H1 (cell line): ENCODE measurements around the gene SNRNP70. TPM values are rescaled to one million over a fixed set of nuclear protein-coding genes. Genes with fewer than 3 reads are reported as not detected.

Experiments
- CTCF ChIA-PET: fragments of 300-600 bp; sonication (Branson Sonifier 250); formaldehyde crosslinking; loops from one replicate; lab custom pipeline; 2021; ENCODE audit not compliant: partially characterized antibody; lab: Charles Lee
- POLR2A ChIA-PET: fragments of 300-600 bp; sonication (Branson Sonifier 250); formaldehyde crosslinking; loops from one replicate; lab custom pipeline; 2021; ENCODE audit warnings: inconsistent platforms; ENCODE audit not compliant: partially characterized antibody; lab: Charles Lee
- DNase-seq, 2 experiments: peaks; one replicate each; pipeline versions ENCODE4 v3.0.0 to v3.0.0-alpha.2; 2010 to 2022; ENCODE audit warnings: low spot score in 2 of 2, low read depth in 1 of 2, mixed read lengths in 1 of 2
- FAIRE-seq: peaks from 2 replicates; lab custom pipeline; 2011; peaks lifted over from hg19 to GRCh38; lab: Jason Lieb, UNC
- H2AFZ ChIP-seq: 2 replicates; pipeline ENCODE4 v1.8.1; 2012; ENCODE audit warnings: low read length, inconsistent platforms
- H2AK5ac ChIP-seq: 2 replicates; pipeline ENCODE4 v1.6.1; 2013; ENCODE audit warnings: low read depth, low read length
- H2BK120ac ChIP-seq: replicated peaks from 2 replicates; pipeline ENCODE3; 2013; ENCODE audit warnings: low read depth, low read length, inconsistent platforms
- H2BK12ac ChIP-seq: 2 replicates; pipeline ENCODE4 v1.6.1; 2013; ENCODE audit warnings: low read depth, low read length
- H2BK15ac ChIP-seq: 2 replicates; pipeline ENCODE4 v1.6.1; 2013; ENCODE audit warnings: low read length
- H2BK20ac ChIP-seq: 2 replicates; pipeline ENCODE4 v1.6.1; 2013; ENCODE audit warnings: low read length
- H2BK5ac ChIP-seq: 2 replicates; pipeline ENCODE4 v1.6.1; 2013; ENCODE audit warnings: low read depth, low read length
- H3K14ac ChIP-seq: 2 replicates; pipeline ENCODE4 v1.6.1; 2013; ENCODE audit warnings: inconsistent platforms; ENCODE audit not compliant: insufficient read length
- H3K18ac ChIP-seq: 2 replicates; pipeline ENCODE4 v1.6.1; 2013; ENCODE audit warnings: low read length; ENCODE audit errors: extremely low read depth
- H3K23ac ChIP-seq: 2 replicates; pipeline ENCODE4 v1.6.1; 2013; ENCODE audit warnings: inconsistent platforms; ENCODE audit not compliant: insufficient read length
- H3K23me2 ChIP-seq: 2 replicates; pipeline ENCODE4 v1.6.1; 2013; ENCODE audit warnings: low read depth, low read length
- H3K27ac ChIP-seq: 2 replicates; pipeline ENCODE4 v1.6.1; 2011; ENCODE audit warnings: low read depth, low read length, inconsistent platforms
- H3K27me3 ChIP-seq, 4 experiments: replicated peaks in 1 of 4; 1 replicate in 1 of 4; 2 replicates in 3 of 4; pipeline versions ENCODE4 v1.6.1 to v1.8.1; 2011 to 2013; ENCODE audit warnings: low read length in 3 of 4, mild to moderate bottlenecking in 3 of 4, inconsistent platforms in 2 of 4, mixed read lengths in 2 of 4, moderate library complexity in 1 of 4; ENCODE audit not compliant: control insufficient read depth in 3 of 4, insufficient read depth in 3 of 4; ENCODE audit errors: extremely low read depth in 1 of 4
- H3K36me3 ChIP-seq, 4 experiments: 2 replicates each; pipeline versions ENCODE4 v1.6.1 to v1.8.1; 2011 to 2013; ENCODE audit warnings: mild to moderate bottlenecking in 4 of 4, low read length in 3 of 4, moderate library complexity in 2 of 4, control low read depth in 1 of 4, inconsistent platforms in 1 of 4; ENCODE audit not compliant: insufficient read depth in 4 of 4, control insufficient read depth in 2 of 4
- H3K4ac ChIP-seq: replicated peaks from 2 replicates; pipeline ENCODE3; 2013; ENCODE audit warnings: low read length, low read depth, mixed read lengths, inconsistent platforms; ENCODE audit not compliant: insufficient read length
- H3K4me1 ChIP-seq, 4 experiments: replicated peaks in 1 of 4; 1 replicate in 1 of 4; 2 replicates in 3 of 4; pipeline versions ENCODE4 v1.6.1 to v1.8.1; 2011 to 2013; ENCODE audit warnings: low read length in 3 of 4, inconsistent platforms in 2 of 4, mixed read lengths in 1 of 4; ENCODE audit not compliant: insufficient read depth in 4 of 4, control insufficient read depth in 3 of 4
- H3K4me2 ChIP-seq, 2 experiments: 2 replicates each; pipeline versions ENCODE4 v1.6.1 to v1.8.1; 2011 to 2013; ENCODE audit warnings: low read depth in 2 of 2, low read length in 2 of 2, control low read depth in 1 of 2, inconsistent platforms in 1 of 2, mild to moderate bottlenecking in 1 of 2; ENCODE audit not compliant: insufficient read depth in 1 of 2
- H3K4me3 ChIP-seq, 4 experiments: fragments of 200-600, 300-600 bp in 1 of 4; sonication (generic), shearing (Covaris generic), sonication (Bioruptor Twin) in 1 of 4; 2 replicates each; pipeline versions ENCODE4 v1.5.1 to v1.8.1; 2011 to 2016; ENCODE audit warnings: low read length in 4 of 4, low read depth in 3 of 4, control low read depth in 2 of 4, inconsistent platforms in 2 of 4, mild to moderate bottlenecking in 2 of 4, mixed read lengths in 1 of 4, moderate library complexity in 1 of 4; ENCODE audit not compliant: insufficient read depth in 2 of 4; ENCODE audit errors: extremely low read depth in 1 of 4
- H3K56ac ChIP-seq: replicated peaks from 2 replicates; pipeline ENCODE3; 2013; ENCODE audit warnings: low read depth, mild to moderate bottlenecking, mixed read lengths, low read length, inconsistent platforms; ENCODE audit not compliant: insufficient read length
- H3K79me1 ChIP-seq: 2 replicates; pipeline ENCODE4 v1.6.1; 2013; ENCODE audit warnings: low read depth, low read length, control low read depth
- H3K79me2 ChIP-seq, 2 experiments: 2 replicates each; pipeline versions ENCODE4 v1.6.1 to v1.8.1; 2012 to 2013; ENCODE audit warnings: low read length in 2 of 2, mild to moderate bottlenecking in 2 of 2, inconsistent platforms in 1 of 2; ENCODE audit not compliant: insufficient read depth in 2 of 2, control insufficient read depth in 1 of 2
- H3K9ac ChIP-seq, 4 experiments: replicated peaks in 1 of 4; 1 replicate in 1 of 4; 2 replicates in 3 of 4; pipeline versions ENCODE4 v1.6.1 to v1.8.1; 2011 to 2013; ENCODE audit warnings: low read depth in 3 of 4, low read length in 3 of 4, control low read depth in 2 of 4, mild to moderate bottlenecking in 2 of 4, moderate library complexity in 2 of 4, inconsistent platforms in 1 of 4; ENCODE audit errors: extremely low read depth in 1 of 4
- H3K9me3 ChIP-seq, 2 experiments: 2 replicates each; pipeline versions ENCODE4 v1.6.1 to v1.8.1; 2012 to 2013; ENCODE audit warnings: mild to moderate bottlenecking in 2 of 2, moderate library complexity in 2 of 2, control low read depth in 1 of 2, inconsistent platforms in 1 of 2, low read depth in 1 of 2, low read length in 1 of 2, mixed read lengths in 1 of 2; ENCODE audit not compliant: insufficient read depth in 2 of 2
- H4K20me1 ChIP-seq, 2 experiments: replicated peaks in 1 of 2; 2 replicates each; pipeline versions ENCODE3 to v1.8.1; 2011 to 2013; ENCODE audit warnings: inconsistent platforms in 2 of 2, low read length in 2 of 2, mild to moderate bottlenecking in 1 of 2; ENCODE audit not compliant: insufficient read depth in 2 of 2, control insufficient read depth in 1 of 2
- H4K5ac ChIP-seq: 2 replicates; pipeline ENCODE4 v1.6.1; 2013; ENCODE audit warnings: low read length, low read depth, mixed read lengths, inconsistent platforms; ENCODE audit not compliant: insufficient read length
- H4K8ac ChIP-seq: 2 replicates; pipeline ENCODE4 v1.8.0; 2013; ENCODE audit warnings: mild to moderate bottlenecking, moderate library complexity, low read length, inconsistent platforms; ENCODE audit not compliant: insufficient read depth; ENCODE audit errors: extremely low read depth
- H4K91ac ChIP-seq: replicated peaks from 2 replicates; pipeline ENCODE3; 2013; ENCODE audit warnings: low read length, mixed read lengths, inconsistent platforms; ENCODE audit not compliant: insufficient read length
- CBX8 ChIP-seq: fragments of 300-800, 300-1000 bp; sonication (generic); IDR thresholded peaks from 2 replicates; pipeline ENCODE4 v1.7.1; 2016; ENCODE audit warnings: low read depth, low read length, borderline replicate concordance
- CTBP2 ChIP-seq: IDR thresholded peaks from 2 replicates; pipeline ENCODE4 v1.7.0; 2011; ENCODE audit warnings: borderline replicate concordance, mild to moderate bottlenecking, moderate library complexity, mixed read lengths, low read length; ENCODE audit not compliant: insufficient read depth, insufficient read length
- FOSL1 ChIP-seq: IDR thresholded peaks from 2 replicates; pipeline ENCODE4 v1.6.1; 2011; ENCODE audit warnings: mild to moderate bottlenecking, low read depth, low read length, moderate library complexity; ENCODE audit not compliant: insufficient read depth
- SP1 ChIP-seq: IDR thresholded peaks from 2 replicates; pipeline ENCODE4 v1.6.1; 2011; ENCODE audit warnings: low read depth, low read length
- SP4 ChIP-seq: IDR thresholded peaks from 2 replicates; pipeline ENCODE4 v1.6.1; 2012; ENCODE audit warnings: low read length, inconsistent platforms
- TEAD4 ChIP-seq: IDR thresholded peaks from 2 replicates; pipeline ENCODE4 v1.6.1; 2012; ENCODE audit warnings: low read depth, low read length, inconsistent platforms, mixed read lengths
- YY1 ChIP-seq: IDR thresholded peaks from 2 replicates; pipeline ENCODE4 v1.6.1; 2011; ENCODE audit warnings: low read depth, mild to moderate bottlenecking, low read length
- WGBS, 2 experiments: shearing (Covaris generic) in 1 of 2; methylation state at CpG; one replicate each; pipeline versions ENCODE4 v1.1.6 to v1.1.7; 2013 to 2015; ENCODE audit warnings: low lambda C conversion rate in 2 of 2, mixed read lengths in 2 of 2, inconsistent platforms in 1 of 2, low coverage in 1 of 2, missing lambda C conversion rate in 1 of 2; ENCODE audit not compliant: insufficient replicate concordance in 2 of 2, insufficient coverage in 1 of 2, insufficient read length in 1 of 2; ENCODE audit errors: extremely low coverage in 1 of 2, missing lambda C conversion rate in 1 of 2; 5-methylcytosine and 5-hydroxymethylcytosine counted together
- polyA plus RNA-seq, 7 experiments: library from polyadenylated mRNA; depleted of rRNA in 3 of 7; stranded (reverse) in 5 of 7; unstranded in 2 of 7; fragments of >200 nt in 5 of 7; fragments of 200-250 nt in 2 of 7; gene quantifications; 1 replicate in 5 of 7; 2 replicates in 1 of 7; 4 replicates in 1 of 7; pipeline versions ENCODE4 v1.2.1 to v1.2.3, GENCODE V29; 2011 to 2013; ENCODE audit warnings: missing spikeins in 2 of 7, mixed read lengths in 2 of 7
- total RNA-seq: library from RNA; stranded (reverse); fragmentation: NEBNext Ultra II Directional; extraction: Animal tissue kit (Norgen Biotek cat#: 25700); gene quantifications from 2 replicates; pipeline ENCODE4 v1.2.1, GENCODE V29; 2021
- TF ChIP-seq, protein P1 (sequence below): IDR thresholded peaks from 2 replicates; pipeline ENCODE4 v1.6.1; 2012; ENCODE audit warnings: low read length, inconsistent platforms
- TF ChIP-seq, protein P2 (sequence below), 3 experiments: IDR thresholded peaks; 1 replicate in 2 of 3; 2 replicates in 1 of 3; pipeline versions ENCODE4 v1.5.1 to v1.6.1; 2011; ENCODE audit warnings: low read length in 3 of 3, mild to moderate bottlenecking in 3 of 3, inconsistent platforms in 2 of 3, low read depth in 1 of 3, moderate library complexity in 1 of 3; ENCODE audit not compliant: insufficient read depth in 1 of 3; ENCODE audit errors: control extremely low read depth in 1 of 3

Gene SNRNP70
- total and polyA plus RNA-seq, 2 of the 8 experiments (the other 6 are each of a cell fraction or from before 2014, with no cell fraction given), result 231 to 235 TPM

DNA sequence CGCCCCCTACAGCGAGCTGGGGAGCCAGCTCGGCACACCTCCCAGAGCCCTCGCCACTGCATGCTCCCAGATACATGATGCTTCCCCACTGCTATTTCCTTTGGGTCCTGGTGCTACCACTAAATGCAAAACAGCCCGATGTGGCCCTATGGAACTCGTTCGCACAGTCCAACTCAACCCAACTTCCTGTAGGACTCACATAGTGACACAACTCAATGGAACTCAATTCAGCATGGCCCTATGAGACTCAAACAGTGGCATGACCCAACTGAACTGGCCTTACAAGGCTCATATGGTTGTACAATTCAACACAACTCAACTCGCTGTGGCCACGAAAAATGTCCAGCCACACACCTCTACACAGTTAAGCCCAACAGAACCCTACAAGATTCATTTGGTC is 16.2 kb upstream of the SNRNP70 start:
- no peak overlapping the region for H4K8ac ChIP-seq
- H3K9ac ChIP-seq, result no peak overlapping the region
- H2BK5ac ChIP-seq, result no peak overlapping the region
- no peak overlapping the region for H3K4me3 ChIP-seq
- no peak overlapping the region for H4K91ac ChIP-seq
- H2BK120ac ChIP-seq, result no peak overlapping the region
- H3K23ac ChIP-seq, result no peak overlapping the region
- H3K9me3 ChIP-seq, result peaks cover 0 to 5% of the 10 kb centered on the region in 2 experiments; a peak in 1 of 4 replicates
- H3K4ac ChIP-seq, result no peak overlapping the region
- no peak overlapping the region for H3K56ac ChIP-seq
- no peak overlapping the region for H4K5ac ChIP-seq
- FAIRE-seq, result no peak
- H2AFZ ChIP-seq, result no peak overlapping the region
- ChIA-PET CTCF (interaction anchor here (0.9 to 2.2 kb wide), 9 partner anchors 8 to 259 kb away, joined by 3 to 11 read pairs (median 4); partner anchors contain the start of gene CGB7), POLR2A (interaction anchor here (1.3 to 1.4 kb wide), 3 partner anchors 9 to 197 kb away, joined by 3 to 4 read pairs (median 3); partner anchors contain the start of gene PPP1R15A)
- no peak overlapping the region for H2BK20ac ChIP-seq
- H3K4me1 ChIP-seq, result peaks cover 0 to 19% (median 16%) of the 10 kb centered on the region in 4 experiments; a peak in 6 of 7 replicates
- no peak for DNase-seq
- 0 out of 2 replicates have a peak overlapping the region, but pooled peaks have one; percentile 28 for H2AK5ac ChIP-seq
- no peak overlapping the region for H2BK15ac ChIP-seq
- peaks cover 26 to 80% (median 70%) of the 10 kb centered on the region in 4 experiments for H3K27me3 ChIP-seq
- peaks cover 0 to 4% (median 0%) of the 10 kb centered on the region in 4 experiments; a peak in 1 of 8 replicates for H3K36me3 ChIP-seq
- peaks cover 8% of the 10 kb centered on the region for H3K23me2 ChIP-seq
- H3K79me1 ChIP-seq, result no peaks in the 10 kb centered on the region
- 91% methylated on average over 9 of the region's 9 CpGs; no CpG with 5 or more reads in 1 of the 2 experiments for WGBS, 2 experiments
- H3K14ac ChIP-seq, result no peak overlapping the region
- no peaks in the 10 kb centered on the region for H3K79me2 ChIP-seq
- H3K4me2 ChIP-seq, result no peak overlapping the region
- H2BK12ac ChIP-seq, result no peak overlapping the region
- H3K18ac ChIP-seq, result no peak overlapping the region
- no peak overlapping the region for H3K27ac ChIP-seq
- H4K20me1 ChIP-seq, result no peaks in the 10 kb centered on the region
- TF ChIP-seq TEAD4 (no peak), SP4 (no peak), SP1 (no peak), FOSL1 (no peak), YY1 (no peak), CBX8 (no peak), CTBP2 (no peak)
- TF ChIP-seq, protein P1, sequence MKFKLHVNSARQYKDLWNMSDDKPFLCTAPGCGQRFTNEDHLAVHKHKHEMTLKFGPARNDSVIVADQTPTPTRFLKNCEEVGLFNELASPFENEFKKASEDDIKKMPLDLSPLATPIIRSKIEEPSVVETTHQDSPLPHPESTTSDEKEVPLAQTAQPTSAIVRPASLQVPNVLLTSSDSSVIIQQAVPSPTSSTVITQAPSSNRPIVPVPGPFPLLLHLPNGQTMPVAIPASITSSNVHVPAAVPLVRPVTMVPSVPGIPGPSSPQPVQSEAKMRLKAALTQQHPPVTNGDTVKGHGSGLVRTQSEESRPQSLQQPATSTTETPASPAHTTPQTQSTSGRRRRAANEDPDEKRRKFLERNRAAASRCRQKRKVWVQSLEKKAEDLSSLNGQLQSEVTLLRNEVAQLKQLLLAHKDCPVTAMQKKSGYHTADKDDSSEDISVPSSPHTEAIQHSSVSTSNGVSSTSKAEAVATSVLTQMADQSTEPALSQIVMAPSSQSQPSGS, result no peak
- TF ChIP-seq, protein P2, sequence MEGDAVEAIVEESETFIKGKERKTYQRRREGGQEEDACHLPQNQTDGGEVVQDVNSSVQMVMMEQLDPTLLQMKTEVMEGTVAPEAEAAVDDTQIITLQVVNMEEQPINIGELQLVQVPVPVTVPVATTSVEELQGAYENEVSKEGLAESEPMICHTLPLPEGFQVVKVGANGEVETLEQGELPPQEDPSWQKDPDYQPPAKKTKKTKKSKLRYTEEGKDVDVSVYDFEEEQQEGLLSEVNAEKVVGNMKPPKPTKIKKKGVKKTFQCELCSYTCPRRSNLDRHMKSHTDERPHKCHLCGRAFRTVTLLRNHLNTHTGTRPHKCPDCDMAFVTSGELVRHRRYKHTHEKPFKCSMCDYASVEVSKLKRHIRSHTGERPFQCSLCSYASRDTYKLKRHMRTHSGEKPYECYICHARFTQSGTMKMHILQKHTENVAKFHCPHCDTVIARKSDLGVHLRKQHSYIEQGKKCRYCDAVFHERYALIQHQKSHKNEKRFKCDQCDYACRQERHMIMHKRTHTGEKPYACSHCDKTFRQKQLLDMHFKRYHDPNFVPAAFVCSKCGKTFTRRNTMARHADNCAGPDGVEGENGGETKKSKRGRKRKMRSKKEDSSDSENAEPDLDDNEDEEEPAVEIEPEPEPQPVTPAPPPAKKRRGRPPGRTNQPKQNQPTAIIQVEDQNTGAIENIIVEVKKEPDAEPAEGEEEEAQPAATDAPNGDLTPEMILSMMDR (IDR thresholded peaks at IDR 0.05; ENCODE audit: control extremely low read depth in 1 of 3, insufficient read depth in 1 of 3, low read depth in 1 of 3, low read length in 3 of 3), result no peak
